Measurements from ENCODE around the gene EHBP1L1. TPM values are rescaled to one million over a fixed set of nuclear protein-coding genes. Genes with fewer than 3 reads are reported as not detected.

Gene EHBP1L1
- total and polyA plus RNA-seq, 9 donors = 21.7 to 63.0 (median 40.3) TPM

- 30 to 45% (median 34%) methylated on average over 10 of the region's 10 CpGs for WGBS, 3 donors
- H3K4me3 ChIP-seq = no peak overlapping the region
- intact Hi-C loops (cut with DNase I) = loop anchor here in 1 of 4 donors (5.0 kb wide), 1 partner anchor 43 kb away; the partner anchor contains the start of genes FAM89B and ZNRD2
- DNase-seq = peak; percentile 68 to 84 (median 75)
- H3K27ac ChIP-seq = peak overlapping the region; percentile 4 to 56
- peaks cover 22% of the 10 kb centered on the region for H3K4me1 ChIP-seq (ENCODE audit: insufficient read depth)
- no peaks in the 10 kb centered on the region for H3K27me3 ChIP-seq
- TF ChIP-seq EP300 (IDR thresholded peaks at IDR 0.05) (no peak), CTCF (IDR thresholded peaks at IDR 0.05) (no peak), POLR2A (IDR thresholded peaks at IDR 0.05) (no peak)
- H3K36me3 ChIP-seq = no peaks in the 10 kb centered on the region
- no peaks in the 10 kb centered on the region for H3K9me3 ChIP-seq
Observed at GRCh38 chr11:65529475-65530156, 46.2 kb upstream of the EHBP1L1 start.

DNA sequence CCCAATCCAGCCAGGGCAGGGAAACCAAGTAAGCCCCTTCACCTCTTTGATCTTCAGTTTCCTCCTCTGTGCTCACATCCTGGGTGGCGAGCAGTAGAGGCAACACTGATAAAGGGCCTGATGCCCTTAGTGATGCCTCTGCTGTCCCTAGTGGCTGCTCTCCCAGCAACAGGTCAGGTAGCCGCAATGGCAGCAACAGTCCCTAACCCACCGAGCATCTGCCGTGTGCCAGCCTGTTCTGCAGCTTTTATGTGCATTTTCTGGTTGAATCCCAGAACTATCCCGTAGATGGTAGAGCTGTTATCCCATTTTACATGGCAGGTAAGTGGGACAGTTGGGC is 45.7 kb upstream of the EHBP1L1 start:
- DNase-seq = no peak
- H3K36me3 ChIP-seq = no peaks in the 10 kb centered on the region

DNA sequence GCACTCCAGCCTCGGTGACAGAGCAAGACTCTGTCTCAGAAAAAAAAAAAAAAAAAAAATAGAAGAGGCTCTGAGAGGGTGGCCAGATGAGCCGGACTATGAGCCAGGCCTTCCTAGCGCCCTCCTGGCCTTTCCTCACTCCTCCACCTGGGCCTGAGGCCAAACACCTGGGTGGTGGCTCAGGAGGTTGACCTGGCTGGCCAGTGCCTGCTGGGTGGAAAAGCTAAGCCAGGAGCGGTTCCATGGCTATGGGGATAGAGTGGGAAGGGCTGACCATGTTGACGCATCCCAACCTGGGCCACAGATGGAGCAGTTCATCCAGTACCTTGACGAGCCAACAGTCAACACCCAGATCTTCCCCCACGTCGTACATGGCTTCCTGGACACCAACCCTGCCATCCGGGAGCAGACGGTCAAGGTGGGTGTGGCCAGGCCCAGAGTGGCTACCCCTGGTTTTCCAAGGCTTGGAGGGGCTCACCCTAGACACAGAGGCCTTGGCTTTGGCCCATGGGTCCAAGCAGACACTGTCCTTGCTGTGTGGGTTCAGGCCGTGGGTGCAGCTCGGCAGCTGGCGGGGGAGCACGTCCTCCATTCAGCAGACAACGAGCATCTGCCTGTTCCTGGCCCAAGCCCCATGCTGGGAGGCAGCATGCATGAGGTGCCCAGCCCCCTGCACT is 43.3 kb upstream of the EHBP1L1 start:
- H3K27ac ChIP-seq = no peak overlapping the region
- no peak overlapping the region for H3K4me3 ChIP-seq
- intact Hi-C loops (cut with DNase I) = loop anchor here in 1 of 4 donors (5.0 kb wide), 1 partner anchor 40 kb away; the partner anchor contains the start of genes FAM89B and ZNRD2
- no peaks in the 10 kb centered on the region for H3K9me3 ChIP-seq
- TF ChIP-seq POLR2A (IDR thresholded peaks at IDR 0.05) (no peak), CTCF (IDR thresholded peaks at IDR 0.05) (no peak), EP300 (IDR thresholded peaks at IDR 0.05) (no peak)
- WGBS, 3 donors = 45 to 50% (median 48%) methylated on average over 13 to 15 of the region's 15 CpGs
- DNase-seq = peak in 4 of 5 donors; percentile 39 to 57 (median 54)
- no peaks in the 10 kb centered on the region for H3K27me3 ChIP-seq
- H3K36me3 ChIP-seq = no peaks in the 10 kb centered on the region
- H3K4me1 ChIP-seq (ENCODE audit: insufficient read depth) = peaks cover 14% of the 10 kb centered on the region

More for the DNA sequence above, 45.7 kb upstream of the EHBP1L1 start:
- no peaks in the 10 kb centered on the region for H3K27me3 ChIP-seq
- 82 to 87% (median 85%) methylated on average over 5 of the region's 5 CpGs for WGBS, 3 donors
- no peak overlapping the region for H3K4me3 ChIP-seq
- H3K9me3 ChIP-seq = no peaks in the 10 kb centered on the region
- TF ChIP-seq EP300 (IDR thresholded peaks at IDR 0.05) = no peak
- TF ChIP-seq CTCF (IDR thresholded peaks at IDR 0.05) = no peak
- H3K4me1 ChIP-seq (ENCODE audit: insufficient read depth) = peaks cover 22% of the 10 kb centered on the region
- peak overlapping the region; percentile 4 to 56 for H3K27ac ChIP-seq
- intact Hi-C loops (cut with DNase I) = loop anchor here in 1 of 4 donors (5.0 kb wide), 1 partner anchor 42 kb away; the partner anchor contains the start of genes FAM89B and ZNRD2

- Histone ChIP-seq H3K4me3 (no peak overlapping the region), H3K27me3 (no peaks in the 10 kb centered on the region), H3K27ac (no peak overlapping the region), H3K9me3 (no peaks in the 10 kb centered on the region), H3K4me1 (ENCODE audit: insufficient read depth) (peaks cover 3% of the 10 kb centered on the region), H3K36me3 (no peaks in the 10 kb centered on the region)
- WGBS, 3 donors = 78 to 82% (median 81%) methylated on average over 9 of the region's 9 CpGs
- intact Hi-C loops (cut with DNase I) = no loop called here
- no peak for DNase-seq
- no peak for TF ChIP-seq POLR2A (IDR thresholded peaks at IDR 0.05)
- TF ChIP-seq EP300 (IDR thresholded peaks at IDR 0.05) = no peak
Observed at GRCh38 chr11:65535102-65535501, 40.8 kb upstream of the EHBP1L1 start.

Measured in ovary (tissue), 9 donors.